Effector memory CD4-positive, alpha-beta T cell (primary cell): ENCODE results near the gene SCAP.

ENCODE experiments used
- DNase-seq, 3 donors: peaks; one replicate each; pipeline ENCODE4 v3.0.0-alpha.2; 2020
- H3K27ac ChIP-seq: 2 replicates; pipeline ENCODE4 v1.7.0; 2013; ENCODE audit warnings: mild to moderate bottlenecking, low read length, moderate library complexity; ENCODE audit not compliant: insufficient read depth, poor library complexity, severe bottlenecking
- H3K27me3 ChIP-seq: replicated peaks from 2 replicates; pipeline ENCODE4 v1.7.0; 2013; ENCODE audit warnings: mild to moderate bottlenecking, low read length; ENCODE audit not compliant: insufficient read depth, control insufficient read depth, poor library complexity, severe bottlenecking
- H3K36me3 ChIP-seq: 2 replicates; pipeline ENCODE4 v1.7.0; 2013; ENCODE audit warnings: mild to moderate bottlenecking, low read length, moderate library complexity; ENCODE audit not compliant: control insufficient read depth, insufficient read depth
- H3K4me1 ChIP-seq: 2 replicates; pipeline ENCODE4 v1.7.0; 2013; ENCODE audit warnings: low read length, mild to moderate bottlenecking; ENCODE audit not compliant: control insufficient read depth, insufficient read depth, poor library complexity, severe bottlenecking
- H3K4me3 ChIP-seq: 2 replicates; pipeline ENCODE4 v1.7.0; 2013; ENCODE audit warnings: low read length, low read depth, mild to moderate bottlenecking; ENCODE audit not compliant: insufficient read depth, poor library complexity, severe bottlenecking
- H3K9me3 ChIP-seq: 2 replicates; pipeline ENCODE4 v1.7.0; 2013; ENCODE audit warnings: mild to moderate bottlenecking, low read length, moderate library complexity; ENCODE audit not compliant: control insufficient read depth

Gene SCAP

DNA sequence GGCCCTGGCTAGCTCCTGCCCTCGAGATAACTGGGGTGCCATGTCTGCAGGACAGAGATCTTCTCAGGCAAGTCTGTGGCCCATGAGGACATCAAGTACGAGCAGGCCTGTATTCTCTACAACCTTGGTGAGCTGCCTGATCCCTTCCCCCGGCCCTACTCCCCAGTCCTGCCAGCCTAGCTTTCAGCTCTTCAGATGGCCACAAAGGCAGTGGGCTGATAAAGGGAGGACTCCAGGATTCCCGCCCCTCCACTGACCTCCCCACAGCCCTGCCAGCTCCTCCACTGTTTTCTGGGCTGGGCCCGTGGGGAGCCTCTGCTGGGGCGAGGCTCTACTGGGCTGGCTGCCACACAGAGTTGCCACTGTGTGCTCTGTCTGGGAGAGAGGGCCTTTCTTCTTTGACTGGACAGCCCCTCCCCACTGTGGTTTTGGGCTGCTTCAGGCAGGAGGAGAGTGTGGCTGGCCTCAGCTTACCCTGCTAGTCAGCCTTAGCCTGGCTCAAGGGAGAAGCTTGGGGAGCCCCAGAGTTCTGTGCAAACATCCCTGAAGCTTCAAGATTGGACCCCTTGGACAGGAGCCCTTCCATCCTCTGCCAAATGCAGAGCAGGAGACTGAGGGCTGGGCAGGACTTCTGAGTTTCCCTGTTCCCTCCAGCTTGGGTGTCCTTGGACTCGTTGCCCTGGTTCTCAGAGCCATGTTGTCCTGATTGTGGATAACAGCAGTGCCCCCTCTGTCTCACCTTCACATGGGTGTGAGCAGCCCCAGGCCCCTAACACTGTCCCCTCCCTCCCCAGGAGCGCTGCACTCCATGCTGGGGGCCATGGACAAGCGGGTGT, 70.6 kb downstream of the SCAP start:
- Histone ChIP-seq H3K36me3 (peaks cover 55% of the 10 kb centered on the region), H3K27ac (no peak overlapping the region), H3K27me3 (no peaks in the 10 kb centered on the region), H3K9me3 (no peaks in the 10 kb centered on the region), H3K4me3 (no peak overlapping the region), H3K4me1 (no peaks in the 10 kb centered on the region)
- DNase-seq: no peak

DNA sequence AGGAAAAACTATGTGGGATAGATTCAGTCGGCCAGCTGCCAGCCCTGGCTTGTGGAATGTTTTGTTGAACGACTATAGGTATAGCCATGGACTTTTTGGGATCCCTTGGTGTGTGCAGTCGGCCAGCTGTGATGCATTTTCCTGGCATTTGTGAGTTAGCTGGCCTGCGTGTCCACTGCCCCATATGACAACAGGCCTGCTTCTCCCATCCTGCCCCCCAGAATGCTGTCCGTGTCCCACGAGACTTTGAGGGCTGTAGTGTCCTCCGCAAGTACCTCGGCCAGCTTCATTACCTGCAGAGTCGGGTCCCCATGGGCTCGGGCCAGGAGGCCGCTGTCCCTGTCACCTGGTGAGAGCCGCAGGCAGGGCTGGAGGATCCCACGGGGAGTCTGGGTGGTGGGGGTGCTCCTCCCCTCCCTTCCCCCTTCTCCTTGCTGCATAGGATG, 71.3 kb downstream of the SCAP start:
- no peak for DNase-seq
- H3K9me3 ChIP-seq: no peaks in the 10 kb centered on the region
- H3K27me3 ChIP-seq: no peaks in the 10 kb centered on the region
- H3K36me3 ChIP-seq: peaks cover 47% of the 10 kb centered on the region
- no peak overlapping the region for H3K27ac ChIP-seq
- no peaks in the 10 kb centered on the region for H3K4me1 ChIP-seq
- H3K4me3 ChIP-seq: no peak overlapping the region

DNA sequence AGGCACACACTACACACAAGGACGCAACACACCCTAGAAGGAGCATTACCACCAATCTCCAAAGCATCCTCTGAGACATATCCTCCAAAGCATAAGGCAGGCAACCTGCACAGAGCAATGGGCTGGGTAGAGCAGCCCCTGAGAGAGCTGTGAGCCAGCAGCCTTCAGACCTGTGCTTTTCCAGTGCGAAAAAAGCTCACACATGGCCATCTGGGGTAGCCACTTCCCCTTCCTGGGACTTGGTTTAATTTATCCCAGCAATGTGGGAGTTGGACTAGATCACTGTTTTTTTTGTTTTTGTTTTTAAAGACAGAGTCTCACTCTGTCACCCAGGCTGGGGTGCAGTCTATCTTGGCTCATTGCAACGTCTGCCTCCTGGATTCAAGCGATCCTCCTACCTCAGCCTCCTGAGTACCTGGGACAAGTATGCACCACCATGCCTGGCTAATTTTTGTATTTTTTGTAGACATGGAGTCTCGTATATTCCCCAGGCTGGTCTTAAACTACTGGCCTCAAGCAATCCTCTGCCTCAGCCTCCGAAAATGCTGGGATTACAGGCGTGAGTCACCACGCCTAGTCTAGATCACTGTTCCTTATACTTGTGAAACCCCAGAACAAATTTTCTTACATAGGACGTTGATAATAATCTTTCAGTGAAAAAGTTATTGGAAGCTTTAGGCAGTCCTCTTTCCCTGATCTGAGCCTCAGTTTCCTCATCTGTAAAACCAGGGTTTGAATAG, 76.0 kb downstream of the SCAP start:
- H3K9me3 ChIP-seq: no peaks in the 10 kb centered on the region
- H3K27me3 ChIP-seq: no peaks in the 10 kb centered on the region
- H3K36me3 ChIP-seq: peaks cover 20% of the 10 kb centered on the region
- H3K27ac ChIP-seq: no peak overlapping the region
- no peaks in the 10 kb centered on the region for H3K4me1 ChIP-seq
- no peak overlapping the region for H3K4me3 ChIP-seq
- no peak for DNase-seq

DNA sequence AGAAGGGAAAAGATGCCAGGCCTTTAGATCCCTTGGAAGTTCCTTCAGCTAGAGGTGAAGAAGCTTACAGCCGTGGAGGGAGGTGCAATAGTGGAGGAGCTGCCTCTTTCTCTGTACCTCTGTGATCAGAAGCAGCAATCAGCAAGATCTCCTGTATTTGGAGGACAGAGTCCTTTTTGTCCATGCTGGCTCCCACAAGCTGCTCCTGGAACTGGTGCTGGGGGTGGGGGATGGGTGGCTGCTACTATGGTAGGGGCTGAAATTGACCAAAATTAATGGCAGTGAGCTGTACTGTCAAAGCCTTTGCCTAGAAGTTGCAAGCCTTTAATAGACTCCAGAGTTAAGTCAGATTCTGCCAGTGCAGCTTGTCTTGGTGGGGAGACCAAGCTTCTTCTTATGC, 76.7 kb downstream of the SCAP start:
- DNase-seq: no peak
- Histone ChIP-seq H3K4me1 (no peaks in the 10 kb centered on the region), H3K36me3 (peaks cover 20% of the 10 kb centered on the region), H3K9me3 (no peaks in the 10 kb centered on the region), H3K27ac (no peak overlapping the region), H3K27me3 (no peaks in the 10 kb centered on the region), H3K4me3 (no peak overlapping the region)

DNA sequence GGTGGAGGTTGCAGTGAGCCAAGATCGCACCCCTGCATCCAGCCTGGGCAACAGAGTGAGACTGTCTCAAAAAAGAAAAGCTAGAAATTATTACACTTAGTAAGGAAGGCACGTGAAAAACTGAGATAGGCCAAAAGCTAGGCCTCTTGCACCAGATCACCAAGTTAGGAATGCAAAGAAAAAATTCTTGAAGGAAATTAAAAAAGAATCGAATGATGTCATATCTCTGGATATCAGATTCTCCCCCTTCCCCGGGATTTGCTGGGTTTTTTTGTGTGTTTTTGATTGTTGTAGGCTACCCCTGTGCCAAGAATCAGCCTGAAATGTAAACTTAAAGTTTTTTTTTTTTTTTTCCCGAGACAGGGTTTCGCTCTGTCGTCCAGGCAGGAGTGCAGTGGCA, 77.5 kb downstream of the SCAP start:
- Histone ChIP-seq H3K27me3 (no peaks in the 10 kb centered on the region), H3K9me3 (no peaks in the 10 kb centered on the region), H3K4me1 (no peaks in the 10 kb centered on the region), H3K4me3 (no peak overlapping the region), H3K27ac (no peak overlapping the region), H3K36me3 (peaks cover 20% of the 10 kb centered on the region)
- DNase-seq: no peak

DNA sequence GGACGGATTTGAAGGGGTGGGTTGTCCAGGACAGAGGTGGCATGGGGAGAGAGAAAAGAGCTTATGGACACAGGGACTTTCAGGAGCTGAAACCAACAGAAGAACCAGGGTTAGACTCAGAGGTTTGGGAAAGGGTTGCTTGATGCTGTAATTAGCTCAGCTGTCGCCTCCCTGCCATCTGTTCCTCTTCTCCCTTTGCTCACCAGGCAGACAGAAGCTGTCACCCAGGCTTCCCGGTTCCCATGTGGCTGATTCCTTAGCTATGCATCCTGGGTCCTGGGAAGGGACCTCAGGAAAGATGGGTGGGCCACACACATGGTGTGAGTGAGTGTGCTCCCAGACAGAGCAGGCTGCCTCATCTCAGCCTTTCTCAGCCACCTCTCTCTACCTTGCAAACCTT, 80.9 kb downstream of the SCAP start:
- DNase-seq: no peak
- H3K4me1 ChIP-seq: no peaks in the 10 kb centered on the region
- H3K9me3 ChIP-seq: no peaks in the 10 kb centered on the region
- H3K27me3 ChIP-seq: no peaks in the 10 kb centered on the region
- no peak overlapping the region for H3K27ac ChIP-seq
- no peak overlapping the region for H3K4me3 ChIP-seq
- peaks cover 17% of the 10 kb centered on the region for H3K36me3 ChIP-seq

DNA sequence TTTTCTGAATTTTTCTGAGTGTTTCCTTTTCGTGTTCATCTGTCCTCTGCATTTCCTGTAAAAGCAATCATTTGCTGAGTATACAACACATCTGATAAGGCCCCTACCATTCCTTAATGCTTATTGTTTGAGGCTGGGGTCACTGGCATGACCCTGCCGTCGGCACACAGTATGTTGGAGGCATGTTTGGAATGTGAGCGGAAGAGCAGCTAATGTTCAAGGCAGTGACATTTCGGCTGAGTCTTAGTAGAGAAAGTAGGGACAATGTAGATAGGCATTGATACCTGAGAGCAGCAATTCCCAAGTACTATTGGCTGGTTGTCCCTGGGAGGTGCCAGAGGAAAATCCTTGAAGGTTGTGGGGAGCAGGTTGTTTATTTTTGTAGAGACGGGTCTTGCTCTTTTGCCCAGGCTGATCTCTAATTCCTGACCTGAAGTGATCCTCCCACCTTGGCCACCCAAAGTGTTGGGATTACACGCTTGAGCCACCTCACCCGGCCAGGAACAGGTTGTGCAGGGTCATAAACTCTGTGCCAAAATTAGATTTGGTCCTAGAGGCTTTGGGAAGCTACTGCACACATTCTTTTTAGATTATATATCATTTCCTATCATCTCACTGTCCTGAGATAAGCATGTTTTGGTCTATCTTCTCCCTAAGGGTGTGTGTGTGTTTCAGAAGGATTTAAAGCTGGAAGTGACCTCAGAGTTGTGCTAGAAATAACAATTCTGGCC, 81.4 kb downstream of the SCAP start:
- H3K9me3 ChIP-seq: no peaks in the 10 kb centered on the region
- no peaks in the 10 kb centered on the region for H3K4me1 ChIP-seq
- DNase-seq: no peak
- H3K36me3 ChIP-seq: peaks cover 17% of the 10 kb centered on the region
- H3K27me3 ChIP-seq: no peaks in the 10 kb centered on the region
- H3K27ac ChIP-seq: peak overlapping the region; percentile 3
- H3K4me3 ChIP-seq: no peak overlapping the region

DNA sequence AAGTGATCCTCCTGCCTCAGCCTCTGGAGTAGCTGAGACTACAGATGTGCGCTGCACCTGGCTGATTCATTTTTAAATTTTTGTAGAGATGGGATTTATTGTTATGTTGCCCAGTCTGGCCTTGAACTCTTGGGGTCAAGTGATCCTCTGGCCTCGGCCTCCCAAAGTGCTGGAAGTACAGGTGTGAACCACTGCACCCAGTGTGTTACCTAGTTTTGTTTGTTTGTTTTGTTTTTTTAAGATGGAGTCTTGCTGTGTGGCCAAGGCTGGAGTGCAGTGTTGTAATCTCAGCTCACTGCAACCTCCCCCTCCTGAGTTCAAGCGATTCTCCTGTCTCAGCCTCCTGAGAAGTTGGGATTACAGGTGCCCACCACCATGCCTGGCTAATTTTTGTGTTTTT, 82.8 kb downstream of the SCAP start:
- Histone ChIP-seq H3K9me3 (no peaks in the 10 kb centered on the region), H3K27ac (no peak overlapping the region), H3K4me3 (no peak overlapping the region), H3K36me3 (peaks cover 17% of the 10 kb centered on the region), H3K4me1 (no peaks in the 10 kb centered on the region), H3K27me3 (no peaks in the 10 kb centered on the region)
- DNase-seq: no peak

DNA sequence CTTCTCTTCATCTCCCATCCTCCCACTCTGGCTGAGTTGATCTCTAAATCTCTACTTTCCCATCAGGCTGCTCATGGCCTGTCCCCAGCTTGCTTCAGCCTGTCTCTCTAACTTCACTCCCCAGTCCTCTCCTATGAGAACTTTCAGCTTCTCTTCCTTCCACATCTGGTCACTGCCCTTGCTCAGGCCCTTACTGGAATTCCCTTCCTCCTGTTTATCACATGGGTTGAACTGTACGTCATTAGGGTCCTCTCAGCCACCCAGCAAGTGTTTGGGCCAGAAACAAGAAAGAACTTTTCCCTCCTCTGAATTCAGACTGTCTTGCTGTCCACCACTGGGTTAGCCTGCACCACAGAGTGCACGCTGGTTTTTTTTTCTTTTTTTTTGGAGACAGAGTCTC, 89.9 kb downstream of the SCAP start:
- no peak overlapping the region for H3K27ac ChIP-seq
- H3K27me3 ChIP-seq: no peaks in the 10 kb centered on the region
- no peaks in the 10 kb centered on the region for H3K9me3 ChIP-seq
- DNase-seq: no peak
- H3K36me3 ChIP-seq: peaks cover 4% of the 10 kb centered on the region
- H3K4me1 ChIP-seq: peaks cover 9% of the 10 kb centered on the region
- H3K4me3 ChIP-seq: no peak overlapping the region

DNA sequence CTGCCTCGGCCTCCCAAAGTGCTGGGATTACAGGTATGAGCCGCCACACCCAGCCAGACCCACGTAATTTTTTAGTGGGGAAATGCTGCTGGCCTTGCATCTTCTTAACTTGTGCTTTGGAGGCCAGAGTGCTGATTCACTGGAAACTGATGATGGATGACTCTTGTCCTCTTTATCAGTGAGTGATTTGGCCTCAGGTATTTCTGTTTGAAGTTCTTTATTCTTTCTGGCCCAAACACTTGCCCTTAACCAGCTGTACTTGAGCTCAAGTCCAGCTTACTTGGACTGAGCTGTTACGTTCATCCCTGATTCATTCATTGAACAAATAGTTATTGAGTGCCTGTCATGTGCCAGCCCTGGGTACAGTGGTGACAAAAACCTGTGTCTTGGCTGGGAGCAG, 90.7 kb downstream of the SCAP start:
- Histone ChIP-seq H3K4me1 (peaks cover 11% of the 10 kb centered on the region), H3K27me3 (no peaks in the 10 kb centered on the region), H3K27ac (no peak overlapping the region), H3K9me3 (no peaks in the 10 kb centered on the region), H3K36me3 (peaks cover 4% of the 10 kb centered on the region), H3K4me3 (no peak overlapping the region)
- DNase-seq: no peak
